GM18861 (cell line): Measurements from ENCODE around the gene TENT5C.

Source experiments
- ATAC-seq: cut with Tn5 transposase; IDR thresholded peaks from one replicate; pipeline ENCODE4 v1.9.1; 2021; ENCODE audit not compliant: unreplicated experiment

TENT5C gene

DNA sequence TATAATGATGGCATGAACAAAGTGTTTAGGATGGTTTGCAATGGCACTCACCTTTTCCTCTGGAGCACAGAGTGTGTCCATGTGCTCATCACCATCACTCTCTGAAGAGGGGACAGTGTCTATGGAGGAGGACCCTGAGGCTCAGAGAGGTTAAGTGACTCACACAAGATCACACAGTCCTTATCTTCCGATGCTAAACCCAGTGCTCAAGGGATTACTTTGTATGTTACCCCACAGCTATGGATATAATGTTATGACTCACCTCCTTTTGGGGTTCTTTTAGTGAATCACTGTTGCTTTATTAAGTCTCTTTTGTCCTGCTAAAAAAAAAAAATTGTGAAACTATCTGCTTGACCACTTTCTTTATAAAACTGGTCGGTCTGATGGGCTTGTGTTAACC is 67.6 kb downstream of the TENT5C start:
- no peak for ATAC-seq

DNA sequence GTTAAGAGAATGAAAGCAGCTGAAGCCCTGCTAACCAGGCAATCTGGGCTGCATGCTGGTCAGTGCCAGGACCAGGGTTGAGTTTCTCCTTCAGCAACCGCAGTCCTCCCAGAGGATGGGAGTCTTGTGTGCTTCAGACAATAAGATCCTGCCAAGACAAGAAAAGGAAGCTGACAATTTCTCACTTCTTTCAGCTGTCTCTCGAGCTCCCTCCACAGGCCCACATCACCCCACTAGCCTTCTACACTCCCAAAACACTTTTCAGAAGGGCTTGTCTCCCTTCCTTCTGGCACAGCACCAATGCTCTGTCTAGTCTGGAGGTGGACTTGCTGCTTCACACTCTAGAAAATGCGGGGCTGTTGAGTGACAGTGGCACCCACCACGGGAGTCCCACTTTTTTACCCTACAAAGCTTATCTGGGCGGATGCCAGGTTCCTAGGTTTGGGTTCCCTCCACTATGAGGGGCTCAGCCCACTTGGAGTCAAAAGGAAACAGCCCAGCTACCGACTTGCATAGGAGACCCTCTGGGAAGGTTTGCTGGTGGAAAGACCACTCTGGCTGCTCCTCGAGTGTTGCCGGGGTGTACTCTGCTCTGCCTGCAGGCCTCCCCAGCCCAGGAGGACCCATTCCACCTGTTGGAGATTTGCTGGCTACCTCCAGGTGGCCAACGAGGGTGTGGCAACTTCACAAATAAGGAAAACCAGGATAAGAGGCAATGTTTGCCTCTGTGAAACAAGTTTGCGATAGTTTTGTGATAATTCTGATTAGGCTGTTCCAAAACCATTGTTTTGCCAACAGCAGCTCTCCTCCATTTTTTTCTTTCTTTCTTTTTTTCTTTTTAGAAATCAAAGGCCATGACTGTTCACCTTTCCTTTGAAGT is 68.9 kb downstream of the TENT5C start:
- ATAC-seq: no peak

DNA sequence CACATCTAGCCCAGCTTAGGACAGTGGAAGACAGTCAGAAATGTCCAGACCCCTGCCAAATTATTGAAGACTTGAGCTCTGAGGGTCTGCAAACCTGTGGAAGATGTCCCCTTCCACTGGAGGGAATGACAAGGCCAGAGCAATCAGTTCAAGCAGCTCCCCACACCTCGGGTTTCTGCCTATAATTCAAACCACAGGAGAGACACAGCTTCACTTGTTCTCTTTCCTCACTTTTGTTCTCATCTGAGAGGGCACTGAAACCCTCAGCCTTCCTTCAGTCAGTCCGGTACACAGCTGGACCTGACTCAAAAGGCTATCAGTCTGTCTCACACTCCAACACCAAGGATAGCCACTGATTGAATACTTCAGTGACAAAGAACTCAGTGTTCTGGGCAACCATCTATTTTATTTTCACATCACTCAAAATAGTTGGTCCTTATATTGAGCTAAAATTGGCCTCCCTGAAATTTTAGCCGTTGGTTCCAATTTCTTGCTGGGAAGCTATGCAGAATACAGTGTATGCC is 70.1 kb downstream of the TENT5C start:
- ATAC-seq: no peak

DNA sequence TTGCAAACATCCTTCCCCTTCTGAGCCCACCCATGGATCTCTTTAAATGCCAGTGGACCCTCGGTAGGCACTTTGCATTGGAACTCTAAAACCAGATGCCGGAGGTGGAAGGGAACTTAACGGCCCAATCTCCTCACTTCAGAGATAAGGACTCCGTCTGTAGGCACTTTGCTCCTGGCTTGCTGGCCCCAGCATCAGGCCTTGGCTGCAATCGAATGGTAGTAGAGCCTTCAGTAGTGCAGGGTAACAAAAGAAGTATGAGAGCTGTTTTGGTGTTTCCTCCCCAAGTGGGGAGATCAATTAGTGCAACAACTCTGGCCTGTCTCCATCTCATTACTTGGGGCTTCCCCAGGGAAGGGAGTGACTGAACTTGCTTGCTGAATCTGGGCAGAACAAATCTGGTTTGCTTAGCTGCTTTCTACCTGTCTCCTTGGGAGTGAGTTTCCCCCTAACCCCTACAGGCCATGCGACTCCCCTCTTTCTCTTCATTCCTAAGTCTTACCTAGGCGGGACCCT is 70.8 kb downstream of the TENT5C start:
- no peak for ATAC-seq
